Thoracic aorta (tissue), 2 donors: ENCODE results near the gene DIP2C. TPM values are rescaled to one million over a fixed set of nuclear protein-coding genes. Genes with fewer than 3 reads are reported as not detected.
"Not testable (repeated sequence)": the region's sequence is repeated elsewhere in the genome, so short reads cannot be mapped to it uniquely, and the experiment has no call there.

Source experiments
- ATAC-seq: fragments of 150-250 bp; one replicate; pipeline ENCODE4 v1.8.0; 2017; ENCODE audit warnings: low read depth; ENCODE audit not compliant: insufficient number of reproducible peaks, low FRiP score
- DNase-seq: peaks from one replicate; pipeline ENCODE4 v3.0.0-alpha.2; 2020; ENCODE audit warnings: low spot score
- H3K27ac ChIP-seq, 2 donors: fragments of 200-600 bp; sonication (generic); 1 replicate in 1 of 2; 2 replicates in 1 of 2; pipeline ENCODE4 v1.5.1; 2016; ENCODE audit warnings: mild to moderate bottlenecking in 2 of 2, moderate library complexity in 2 of 2
- H3K27me3 ChIP-seq: fragments of 200-600 bp; sonication (generic); replicated peaks from 2 replicates; pipeline ENCODE4 v1.6.0; 2016; ENCODE audit warnings: mild to moderate bottlenecking; ENCODE audit not compliant: insufficient read depth
- H3K36me3 ChIP-seq: fragments of 200-600 bp; sonication (generic); one replicate; pipeline ENCODE4 v1.5.1; 2016
- H3K4me1 ChIP-seq, 2 donors: fragments of 200-600 bp; sonication (generic); 1 replicate in 1 of 2; 2 replicates in 1 of 2; pipeline versions ENCODE4 v1.5.1 to v1.6.0; 2016; ENCODE audit warnings: low read depth in 2 of 2, mild to moderate bottlenecking in 1 of 2; ENCODE audit not compliant: control insufficient read depth in 1 of 2
- H3K4me3 ChIP-seq: fragments of 200-600 bp; sonication (generic); 2 replicates; pipeline ENCODE4 v1.5.1; 2016; ENCODE audit warnings: mild to moderate bottlenecking
- H3K9me3 ChIP-seq: fragments of 200-600 bp; sonication (generic); 2 replicates; pipeline ENCODE4 v1.5.1; 2016
- total RNA-seq, 2 donors: library from RNA; depleted of rRNA; stranded (reverse); fragments of >200 nt; gene quantifications; one replicate each; pipeline versions ENCODE4 v1.1.0 to v1.2.3, GENCODE V29; 2016
- TF ChIP-seq, protein P1 (sequence below): fragments of 200-600 bp; sonication (generic); IDR thresholded peaks from one replicate; pipeline ENCODE4 v1.5.1; 2019; ENCODE audit warnings: antibody characterized with exemption

Gene DIP2C
- total RNA-seq, 2 donors from 2014 or later = 36.8 to 44.0 TPM

DNA sequence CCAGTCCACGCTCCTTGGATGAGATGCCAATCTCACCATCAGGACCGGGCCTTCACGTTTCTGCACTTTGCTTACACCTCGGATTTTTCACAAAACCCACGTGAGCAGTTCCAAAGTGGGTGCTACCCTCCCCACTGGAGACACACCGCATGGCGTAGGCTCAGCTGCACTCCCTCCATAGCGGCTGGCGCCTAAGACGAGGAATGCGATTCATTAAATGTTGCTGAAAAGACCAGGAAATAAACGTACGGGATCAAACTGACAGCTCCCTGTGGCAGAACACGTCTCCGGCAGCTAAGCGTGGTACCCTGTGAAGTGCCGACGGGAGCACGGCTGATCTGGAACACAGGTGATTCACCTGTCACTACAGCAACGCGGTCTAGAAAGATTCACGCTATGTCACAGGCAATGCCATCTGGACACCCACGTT lies 209.0 kb downstream of the DIP2C start:
- H3K4me1 ChIP-seq = no peaks in the 10 kb centered on the region
- H3K27ac ChIP-seq = no peak overlapping the region
- no peaks in the 10 kb centered on the region for H3K27me3 ChIP-seq
- H3K9me3 ChIP-seq = no peaks in the 10 kb centered on the region
- no peak for DNase-seq
- no peak for ATAC-seq
- TF ChIP-seq, protein P1, sequence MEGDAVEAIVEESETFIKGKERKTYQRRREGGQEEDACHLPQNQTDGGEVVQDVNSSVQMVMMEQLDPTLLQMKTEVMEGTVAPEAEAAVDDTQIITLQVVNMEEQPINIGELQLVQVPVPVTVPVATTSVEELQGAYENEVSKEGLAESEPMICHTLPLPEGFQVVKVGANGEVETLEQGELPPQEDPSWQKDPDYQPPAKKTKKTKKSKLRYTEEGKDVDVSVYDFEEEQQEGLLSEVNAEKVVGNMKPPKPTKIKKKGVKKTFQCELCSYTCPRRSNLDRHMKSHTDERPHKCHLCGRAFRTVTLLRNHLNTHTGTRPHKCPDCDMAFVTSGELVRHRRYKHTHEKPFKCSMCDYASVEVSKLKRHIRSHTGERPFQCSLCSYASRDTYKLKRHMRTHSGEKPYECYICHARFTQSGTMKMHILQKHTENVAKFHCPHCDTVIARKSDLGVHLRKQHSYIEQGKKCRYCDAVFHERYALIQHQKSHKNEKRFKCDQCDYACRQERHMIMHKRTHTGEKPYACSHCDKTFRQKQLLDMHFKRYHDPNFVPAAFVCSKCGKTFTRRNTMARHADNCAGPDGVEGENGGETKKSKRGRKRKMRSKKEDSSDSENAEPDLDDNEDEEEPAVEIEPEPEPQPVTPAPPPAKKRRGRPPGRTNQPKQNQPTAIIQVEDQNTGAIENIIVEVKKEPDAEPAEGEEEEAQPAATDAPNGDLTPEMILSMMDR = no peak
- H3K4me3 ChIP-seq = no peak overlapping the region
- H3K36me3 ChIP-seq = no peaks in the 10 kb centered on the region

DNA sequence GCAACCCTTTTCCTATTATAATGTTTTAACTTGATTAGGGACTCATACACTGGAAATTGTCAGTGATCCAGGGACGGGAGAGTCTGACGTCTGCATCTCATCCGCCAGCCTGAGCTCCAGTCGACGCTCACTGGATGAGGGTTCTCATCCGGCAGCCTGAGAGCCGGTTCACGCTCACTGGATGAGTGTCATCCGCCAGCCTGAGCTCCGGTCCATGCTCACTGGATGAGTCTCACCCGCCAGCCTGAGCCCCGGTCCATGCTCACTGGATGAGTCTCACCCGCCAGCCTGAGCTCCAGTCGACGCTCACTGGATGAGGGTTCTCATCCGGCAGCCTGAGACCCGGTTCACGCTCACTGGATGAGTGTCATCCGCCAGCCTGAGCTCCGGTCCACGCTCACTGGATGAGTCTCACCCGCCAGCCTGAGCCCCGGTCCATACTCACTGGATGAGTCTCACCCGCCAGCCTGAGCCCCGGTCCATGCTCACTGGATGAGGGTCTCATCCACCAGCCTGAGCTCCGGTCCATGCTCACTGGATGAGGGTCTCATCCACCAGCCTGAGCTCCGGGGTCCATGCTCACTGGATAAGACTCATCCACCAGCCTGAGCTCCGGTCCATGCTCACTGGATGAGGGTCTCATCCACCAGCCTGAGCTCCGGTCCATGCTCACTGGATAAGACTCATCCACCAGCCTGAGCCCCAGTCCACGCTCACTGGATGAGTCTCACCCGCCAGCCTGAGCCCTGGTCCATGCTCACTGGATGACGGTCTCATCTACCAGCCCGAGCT lies 209.6 kb downstream of the DIP2C start:
- not testable (repeated sequence) for DNase-seq, H3K9me3 ChIP-seq, ATAC-seq, H3K27me3 ChIP-seq, H3K4me1 ChIP-seq, H3K27ac ChIP-seq, H3K4me3 ChIP-seq, H3K36me3 ChIP-seq

DNA sequence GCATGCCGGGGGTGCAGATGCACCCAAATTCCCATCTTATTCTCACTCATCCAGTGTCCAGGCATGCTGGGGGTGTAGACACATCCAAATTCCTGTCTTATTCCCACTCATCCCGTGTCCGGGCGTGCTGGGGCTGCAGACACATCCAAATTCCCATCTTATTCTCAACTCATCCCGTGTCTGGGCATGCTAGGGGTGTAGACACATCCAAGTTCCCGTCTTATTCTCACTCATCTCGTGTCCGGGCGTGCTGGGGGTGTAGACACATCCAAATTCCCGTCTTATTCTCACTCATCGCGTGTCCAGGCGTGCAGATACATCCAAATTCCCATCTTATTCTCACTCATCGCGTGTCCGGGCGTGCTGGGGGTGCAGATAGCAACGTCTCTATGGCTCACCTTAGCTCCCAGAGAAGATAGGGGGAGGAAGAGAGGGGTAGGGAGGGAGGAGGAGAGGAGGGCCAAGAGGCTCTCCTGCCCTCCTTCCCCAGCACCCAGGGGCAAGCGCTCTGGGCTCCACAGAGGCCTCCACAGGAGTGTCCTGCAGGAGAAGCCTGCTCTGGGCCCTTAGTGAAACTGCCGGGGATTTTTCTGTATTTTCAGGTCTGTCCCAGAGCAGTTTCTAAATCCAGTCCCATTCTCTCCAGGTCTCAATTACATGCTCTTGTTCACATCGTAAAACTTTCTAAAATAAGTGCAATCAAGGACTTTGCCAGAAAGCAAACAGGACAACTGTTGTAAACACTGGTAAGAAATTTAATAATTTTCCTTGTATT lies 210.8 kb downstream of the DIP2C start:
- ATAC-seq (no peak), DNase-seq (no peak)
- TF ChIP-seq, protein P1 = no peak

DNA sequence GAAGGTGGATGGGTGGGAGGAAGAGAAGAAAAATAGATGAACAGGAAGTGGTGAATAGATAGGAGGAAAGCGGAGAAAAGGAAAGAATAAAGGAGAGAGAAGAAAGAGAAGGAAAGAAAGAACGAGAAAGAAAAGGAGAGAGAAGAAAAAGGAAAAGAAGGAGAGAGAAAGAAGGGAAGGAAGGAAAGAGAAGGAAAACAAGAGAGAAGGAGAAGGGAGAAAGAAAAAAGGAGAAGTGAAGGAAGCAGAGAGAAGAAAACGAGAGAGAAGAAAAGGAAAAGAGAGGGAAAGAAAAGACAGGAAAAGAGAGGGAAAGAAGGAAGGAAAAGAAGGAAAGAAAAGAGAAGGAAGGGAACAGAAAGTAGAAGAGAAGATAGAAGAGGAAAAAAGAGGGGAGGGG lies 211.8 kb downstream of the DIP2C start:
- Histone ChIP-seq H3K27ac (no peak overlapping the region), H3K4me3 (no peak overlapping the region), H3K27me3 (no peaks in the 10 kb centered on the region), H3K36me3 (no peaks in the 10 kb centered on the region), H3K9me3 (no peaks in the 10 kb centered on the region), H3K4me1 (no peaks in the 10 kb centered on the region)
- TF ChIP-seq, protein P1 = no peak
- ATAC-seq (no peak), DNase-seq (no peak)

More for the DNA sequence above, 210.8 kb downstream of the DIP2C start:
- Histone ChIP-seq H3K27ac (no peak overlapping the region), H3K36me3 (no peaks in the 10 kb centered on the region), H3K4me1 (no peaks in the 10 kb centered on the region), H3K4me3 (no peak overlapping the region), H3K27me3 (no peaks in the 10 kb centered on the region), H3K9me3 (no peaks in the 10 kb centered on the region)

DNA sequence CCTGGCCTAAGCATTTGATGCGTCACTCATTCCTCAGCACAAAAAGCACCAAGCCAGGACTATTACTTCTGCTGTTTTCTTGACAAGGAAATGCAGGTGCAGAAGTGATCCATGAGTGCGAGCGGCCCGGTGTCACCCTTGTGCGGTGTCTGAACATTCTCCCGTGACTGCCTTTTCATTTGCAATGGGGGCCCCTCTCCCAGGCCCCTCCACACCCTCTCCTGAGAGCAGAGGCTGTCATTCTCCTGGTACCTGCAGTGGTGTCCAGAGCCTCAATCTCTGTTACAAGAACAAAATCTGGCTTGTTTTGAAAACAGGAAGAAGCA lies 213.1 kb downstream of the DIP2C start:
- H3K27me3 ChIP-seq = no peaks in the 10 kb centered on the region
- H3K4me1 ChIP-seq = no peaks in the 10 kb centered on the region
- DNase-seq (no peak), ATAC-seq (no peak)
- no peaks in the 10 kb centered on the region for H3K36me3 ChIP-seq
- no peak overlapping the region for H3K27ac ChIP-seq
- TF ChIP-seq, protein P1 = no peak
- H3K4me3 ChIP-seq = no peak overlapping the region
- H3K9me3 ChIP-seq = no peaks in the 10 kb centered on the region
